ENCODE measurements around the gene PLEKHM3.
A peak's percentile ranks its signal among the peaks of the same experiment; 100 is the strongest.

The PLEKHM3 gene

DNA sequence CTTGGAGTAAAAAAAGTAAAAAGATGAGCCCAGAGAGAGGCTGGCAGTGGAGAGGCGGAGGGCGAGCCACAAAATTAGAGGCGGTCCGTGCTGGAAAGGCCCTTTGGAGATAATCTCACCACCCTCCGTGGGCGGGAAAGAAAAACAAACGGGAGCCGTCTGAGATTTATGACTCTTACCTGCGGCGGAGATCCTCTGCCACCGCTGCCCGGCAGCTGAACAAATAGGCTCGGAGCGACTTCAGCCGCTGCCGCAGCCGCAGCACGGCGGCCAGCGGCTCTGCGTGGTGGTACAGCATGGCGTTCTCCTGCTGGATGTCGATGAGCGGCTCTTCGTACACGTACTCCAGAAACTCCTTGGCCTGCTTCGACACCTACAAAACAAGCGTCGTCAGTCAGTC lies 94.6 kb downstream of the PLEKHM3 start:
- no peaks in the 10 kb centered on the region for H3K27me3 ChIP-seq (ENCODE audit: control insufficient read depth in 5 of 5, insufficient read depth in 4 of 5, low read length in 5 of 5)
- no peak overlapping the region for H3K27ac ChIP-seq (ENCODE audit: low read depth, low read length)
- H3K4me3 ChIP-seq (ENCODE audit: low read depth in 1 of 5, low read length in 5 of 5): no peak overlapping the region
- peaks cover 1 to 33% (median 22%) of the 10 kb centered on the region in 5 donors for H3K4me1 ChIP-seq (ENCODE audit: control insufficient read depth in 5 of 5, insufficient read depth in 5 of 5, low read length in 5 of 5)
- no peaks in the 10 kb centered on the region for H3K9me3 ChIP-seq (ENCODE audit: control insufficient read depth in 5 of 5, low read length in 5 of 5)
- no peak overlapping the region for H3K9ac ChIP-seq (ENCODE audit: low read length in 5 of 5)
- peaks cover 0 to 10% (median 5%) of the 10 kb centered on the region in 5 donors for H3K36me3 ChIP-seq (ENCODE audit: control insufficient read depth in 5 of 5, insufficient read depth in 5 of 5, low read length in 5 of 5)

DNA sequence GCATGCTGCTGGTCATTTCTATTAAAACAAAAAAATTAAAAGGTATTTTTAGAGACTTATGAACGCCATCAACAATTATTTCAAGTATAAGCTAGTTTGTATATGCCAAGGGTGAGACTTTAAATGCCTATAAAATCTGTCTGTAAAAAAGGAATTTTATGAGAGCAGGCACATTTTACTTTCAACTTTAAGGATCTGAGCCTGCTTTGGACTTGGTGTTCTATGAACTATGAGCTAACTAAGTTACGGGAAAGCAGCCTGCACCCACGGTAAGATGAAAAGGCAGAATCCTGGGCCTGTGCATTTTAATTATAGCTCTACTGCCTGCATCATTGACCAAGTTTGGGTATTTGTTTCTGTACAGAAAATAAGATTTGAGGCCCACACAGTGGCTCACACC lies 95.4 kb downstream of the PLEKHM3 start:
- Histone ChIP-seq H3K4me3 (ENCODE audit: low read depth in 1 of 5, low read length in 5 of 5) (no peak overlapping the region), H3K9ac (ENCODE audit: low read length in 5 of 5) (no peak overlapping the region), H3K36me3 (ENCODE audit: control insufficient read depth in 5 of 5, insufficient read depth in 5 of 5, low read length in 5 of 5) (peaks cover under 1 to 11% (median 5%) of the 10 kb centered on the region in 5 donors), H3K27ac (ENCODE audit: low read depth, low read length) (no peak overlapping the region), H3K9me3 (ENCODE audit: control insufficient read depth in 5 of 5, low read length in 5 of 5) (no peaks in the 10 kb centered on the region), H3K27me3 (ENCODE audit: control insufficient read depth in 5 of 5, insufficient read depth in 4 of 5, low read length in 5 of 5) (no peaks in the 10 kb centered on the region), H3K4me1 (ENCODE audit: control insufficient read depth in 5 of 5, insufficient read depth in 5 of 5, low read length in 5 of 5) (peaks cover 1 to 29% (median 19%) of the 10 kb centered on the region in 5 donors)

DNA sequence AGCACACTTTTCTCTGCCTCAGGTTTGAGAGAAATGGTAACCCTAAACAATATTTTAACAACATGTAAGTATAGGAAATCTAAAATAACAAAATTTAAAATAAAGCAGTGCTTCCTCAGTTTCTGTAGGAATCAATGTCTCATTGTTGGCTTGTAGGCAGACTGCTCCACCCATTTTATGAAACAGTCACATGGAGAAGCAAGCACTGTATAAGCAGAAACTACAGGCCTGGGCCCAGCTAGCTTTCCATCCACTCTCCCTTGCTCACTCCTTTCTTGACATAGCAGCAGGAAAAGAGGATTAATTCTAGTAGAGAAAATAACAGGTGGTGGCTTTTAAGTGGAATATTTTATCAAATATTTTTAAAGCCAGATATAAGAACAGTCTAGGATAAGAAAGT lies 97.2 kb downstream of the PLEKHM3 start:
- Histone ChIP-seq H3K4me3 (ENCODE audit: low read depth in 1 of 5, low read length in 5 of 5) (no peak overlapping the region), H3K36me3 (ENCODE audit: control insufficient read depth in 5 of 5, insufficient read depth in 5 of 5, low read length in 5 of 5) (peaks cover 3 to 15% (median 5%) of the 10 kb centered on the region in 5 donors), H3K9ac (ENCODE audit: low read length in 5 of 5) (no peak overlapping the region), H3K27ac (ENCODE audit: low read depth, low read length) (peak overlapping the region; percentile 44), H3K27me3 (ENCODE audit: control insufficient read depth in 5 of 5, insufficient read depth in 4 of 5, low read length in 5 of 5) (no peaks in the 10 kb centered on the region), H3K9me3 (ENCODE audit: control insufficient read depth in 5 of 5, low read length in 5 of 5) (no peaks in the 10 kb centered on the region), H3K4me1 (ENCODE audit: control insufficient read depth in 5 of 5, insufficient read depth in 5 of 5, low read length in 5 of 5) (peaks cover 1 to 17% (median 12%) of the 10 kb centered on the region in 5 donors)

DNA sequence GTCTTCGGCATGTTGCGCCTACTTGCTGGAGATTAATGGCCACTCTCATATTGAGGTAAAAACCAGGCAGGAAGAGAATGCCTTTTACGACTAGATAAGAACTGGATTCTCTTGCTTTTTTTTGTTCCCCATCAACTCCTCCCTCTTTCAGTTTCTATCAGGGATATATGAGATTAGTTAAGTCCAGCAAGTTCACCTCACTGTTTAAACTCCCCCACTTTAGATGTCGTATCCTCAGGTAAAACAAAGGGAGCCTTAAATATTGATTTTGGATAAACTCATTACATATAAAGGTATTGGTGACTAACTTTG lies 98.4 kb downstream of the PLEKHM3 start:
- Histone ChIP-seq H3K36me3 (ENCODE audit: control insufficient read depth in 5 of 5, insufficient read depth in 5 of 5, low read length in 5 of 5) (peaks cover 3 to 18% (median 8%) of the 10 kb centered on the region in 5 donors), H3K4me3 (ENCODE audit: low read depth in 1 of 5, low read length in 5 of 5) (no peak overlapping the region), H3K9me3 (ENCODE audit: control insufficient read depth in 5 of 5, low read length in 5 of 5) (no peaks in the 10 kb centered on the region), H3K4me1 (ENCODE audit: control insufficient read depth in 5 of 5, insufficient read depth in 5 of 5, low read length in 5 of 5) (peaks cover 1 to 17% (median 12%) of the 10 kb centered on the region in 5 donors), H3K27ac (ENCODE audit: low read depth, low read length) (no peak overlapping the region), H3K27me3 (ENCODE audit: control insufficient read depth in 5 of 5, insufficient read depth in 4 of 5, low read length in 5 of 5) (no peaks in the 10 kb centered on the region), H3K9ac (ENCODE audit: low read length in 5 of 5) (no peak overlapping the region)

DNA sequence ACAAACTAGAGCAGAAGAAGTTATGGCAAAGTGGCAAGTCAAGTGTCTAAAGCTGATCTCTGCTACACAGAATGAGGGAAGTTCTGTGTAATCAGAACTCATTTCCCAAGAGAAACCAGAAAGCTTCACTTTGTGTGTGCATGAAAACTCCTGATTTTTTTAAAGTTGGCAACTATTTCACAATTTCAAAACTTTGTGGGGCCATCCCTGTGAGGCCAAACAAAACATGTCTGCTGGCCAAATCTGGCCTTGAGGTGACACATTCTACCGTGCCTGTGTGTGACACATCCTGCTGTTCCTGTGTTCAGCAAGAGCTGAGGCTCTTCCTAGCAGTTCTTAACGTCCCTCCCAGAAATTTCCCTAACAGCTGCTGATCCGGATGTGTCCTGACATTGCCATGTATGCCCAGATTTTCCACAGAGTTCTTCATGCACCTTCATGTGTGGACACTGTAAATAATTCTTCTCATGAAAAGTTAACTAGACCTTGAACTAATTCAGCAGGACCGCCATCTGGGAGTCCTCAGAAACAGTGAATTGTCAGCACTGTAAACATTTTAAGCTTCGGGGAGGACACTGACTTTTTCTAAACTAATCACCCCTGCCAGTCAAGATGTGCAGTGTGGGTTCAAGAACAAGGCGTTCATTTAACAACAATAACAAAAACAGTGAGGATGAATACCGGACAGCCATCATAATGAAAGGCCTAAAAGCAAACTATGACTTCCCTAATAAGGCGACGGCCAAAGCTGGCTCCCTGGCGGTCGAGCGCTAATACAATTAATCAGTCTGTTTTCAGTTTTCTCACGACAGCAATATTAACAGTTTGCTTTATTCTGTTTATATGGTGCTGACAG lies 99.0 kb downstream of the PLEKHM3 start:
- H3K9me3 ChIP-seq (ENCODE audit: control insufficient read depth in 5 of 5, low read length in 5 of 5): no peaks in the 10 kb centered on the region
- peaks cover 3 to 18% (median 8%) of the 10 kb centered on the region in 5 donors for H3K36me3 ChIP-seq (ENCODE audit: control insufficient read depth in 5 of 5, insufficient read depth in 5 of 5, low read length in 5 of 5)
- no peak overlapping the region for H3K4me3 ChIP-seq (ENCODE audit: low read depth in 1 of 5, low read length in 5 of 5)
- H3K4me1 ChIP-seq (ENCODE audit: control insufficient read depth in 5 of 5, insufficient read depth in 5 of 5, low read length in 5 of 5): peaks cover 1 to 17% (median 12%) of the 10 kb centered on the region in 5 donors
- no peak overlapping the region for H3K9ac ChIP-seq (ENCODE audit: low read length in 5 of 5)
- H3K27me3 ChIP-seq (ENCODE audit: control insufficient read depth in 5 of 5, insufficient read depth in 4 of 5, low read length in 5 of 5): no peaks in the 10 kb centered on the region
- H3K27ac ChIP-seq (ENCODE audit: low read depth, low read length): peak overlapping the region; percentile 12

DNA sequence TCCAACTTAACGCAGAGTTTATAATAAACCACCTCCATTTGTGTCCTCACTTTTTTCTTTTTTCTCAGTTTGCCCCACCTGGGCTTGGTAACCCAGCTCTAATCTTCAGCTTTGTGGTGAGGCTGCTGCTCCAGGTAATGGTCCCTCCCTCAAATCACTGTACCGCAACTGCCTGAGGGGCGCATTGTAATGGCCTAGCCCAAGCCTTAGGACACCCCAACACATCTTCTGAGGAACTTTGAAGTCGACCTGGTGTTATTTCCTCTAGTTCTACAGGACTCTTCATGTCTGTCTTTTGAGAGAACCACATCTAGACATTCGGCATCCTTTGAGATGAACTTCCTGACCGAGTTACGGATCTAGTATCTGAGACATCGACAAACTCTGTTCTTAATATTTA lies 99.7 kb downstream of the PLEKHM3 start:
- Histone ChIP-seq H3K27ac (ENCODE audit: low read depth, low read length) (peak overlapping the region; percentile 12), H3K9ac (ENCODE audit: low read length in 5 of 5) (no peak overlapping the region)

DNA sequence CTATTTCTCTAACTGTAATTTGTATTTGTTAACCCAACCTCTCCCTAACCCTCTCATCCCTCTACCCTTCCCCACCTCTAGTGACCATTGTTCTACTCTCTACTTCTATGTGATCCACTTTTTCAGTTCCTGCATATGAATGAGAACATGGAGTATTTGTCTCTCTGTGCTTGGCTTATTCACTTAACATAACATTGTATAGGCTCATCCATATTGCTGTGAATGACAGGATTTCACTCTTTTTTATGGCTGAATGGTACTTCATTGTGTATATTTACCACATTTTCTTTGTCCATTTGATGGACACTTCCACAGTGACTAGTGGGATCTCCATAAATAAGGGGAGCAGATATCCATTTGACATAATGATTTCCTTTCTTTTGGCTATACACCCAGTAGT lies 103.7 kb downstream of the PLEKHM3 start:
- Histone ChIP-seq H3K9ac (ENCODE audit: low read length in 5 of 5) (no peak overlapping the region), H3K27ac (ENCODE audit: low read depth, low read length) (no peak overlapping the region), H3K27me3 (ENCODE audit: control insufficient read depth in 5 of 5, insufficient read depth in 4 of 5, low read length in 5 of 5) (no peaks in the 10 kb centered on the region), H3K4me3 (ENCODE audit: low read depth in 1 of 5, low read length in 5 of 5) (no peak overlapping the region), H3K9me3 (ENCODE audit: control insufficient read depth in 5 of 5, low read length in 5 of 5) (no peaks in the 10 kb centered on the region), H3K4me1 (ENCODE audit: control insufficient read depth in 5 of 5, insufficient read depth in 5 of 5, low read length in 5 of 5) (peaks cover 0 to 13% (median 11%) of the 10 kb centered on the region in 5 donors), H3K36me3 (ENCODE audit: control insufficient read depth in 5 of 5, insufficient read depth in 5 of 5, low read length in 5 of 5) (peaks cover 0 to 15% (median 8%) of the 10 kb centered on the region in 5 donors)

More for the DNA sequence above, 99.7 kb downstream of the PLEKHM3 start:
- Histone ChIP-seq H3K27me3 (ENCODE audit: control insufficient read depth in 5 of 5, insufficient read depth in 4 of 5, low read length in 5 of 5) (no peaks in the 10 kb centered on the region), H3K9me3 (ENCODE audit: control insufficient read depth in 5 of 5, low read length in 5 of 5) (no peaks in the 10 kb centered on the region), H3K36me3 (ENCODE audit: control insufficient read depth in 5 of 5, insufficient read depth in 5 of 5, low read length in 5 of 5) (peaks cover 3 to 15% (median 8%) of the 10 kb centered on the region in 5 donors), H3K4me1 (ENCODE audit: control insufficient read depth in 5 of 5, insufficient read depth in 5 of 5, low read length in 5 of 5) (peaks cover 1 to 17% (median 12%) of the 10 kb centered on the region in 5 donors), H3K4me3 (ENCODE audit: low read depth in 1 of 5, low read length in 5 of 5) (no peak overlapping the region)

DNA sequence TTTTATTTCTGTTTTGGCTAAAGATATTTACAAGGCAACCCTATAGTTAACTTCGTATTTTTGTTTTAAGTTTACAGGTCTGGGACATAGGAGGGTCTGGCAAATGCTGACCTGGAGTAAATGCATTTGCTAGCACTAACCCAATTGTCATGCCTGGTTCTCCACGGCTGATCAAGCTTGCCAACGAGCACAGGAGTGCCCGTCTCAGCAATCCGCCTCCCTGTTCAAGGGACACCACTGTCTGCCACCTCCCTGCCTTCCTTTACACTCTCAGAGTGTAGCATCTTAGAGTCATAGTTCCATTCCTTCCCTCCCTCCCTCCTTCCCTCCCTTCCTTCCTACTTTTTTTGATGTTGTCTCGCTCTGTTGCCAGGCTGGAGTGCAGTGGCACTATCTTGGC lies 104.6 kb downstream of the PLEKHM3 start:
- Histone ChIP-seq H3K27ac (ENCODE audit: low read depth, low read length) (no peak overlapping the region), H3K27me3 (ENCODE audit: control insufficient read depth in 5 of 5, insufficient read depth in 4 of 5, low read length in 5 of 5) (no peaks in the 10 kb centered on the region), H3K4me1 (ENCODE audit: control insufficient read depth in 5 of 5, insufficient read depth in 5 of 5, low read length in 5 of 5) (peaks cover 0 to 5% (median 4%) of the 10 kb centered on the region in 5 donors), H3K9ac (ENCODE audit: low read length in 5 of 5) (no peak overlapping the region), H3K36me3 (ENCODE audit: control insufficient read depth in 5 of 5, insufficient read depth in 5 of 5, low read length in 5 of 5) (peaks cover 0 to 15% (median 8%) of the 10 kb centered on the region in 5 donors), H3K4me3 (ENCODE audit: low read depth in 1 of 5, low read length in 5 of 5) (no peak overlapping the region), H3K9me3 (ENCODE audit: control insufficient read depth in 5 of 5, low read length in 5 of 5) (no peaks in the 10 kb centered on the region)

DNA sequence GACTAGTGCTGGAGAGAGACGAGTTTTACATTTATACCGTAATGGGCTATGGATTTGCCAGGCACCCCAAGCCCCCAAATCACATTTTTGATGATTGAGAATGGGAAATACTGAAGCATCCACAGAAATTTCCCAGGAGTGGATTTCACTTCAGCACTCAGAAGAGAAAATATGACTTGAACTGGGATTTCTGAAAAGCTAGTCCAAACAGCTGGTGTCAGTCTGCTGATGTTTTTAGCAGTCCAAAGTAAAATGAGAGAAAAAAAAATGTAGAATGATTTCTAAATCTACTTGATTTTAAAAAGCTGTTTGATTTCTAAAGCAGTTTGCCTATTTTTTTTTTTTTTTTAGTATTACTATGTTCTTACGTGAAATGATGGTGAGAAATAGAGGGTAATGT lies 105.0 kb downstream of the PLEKHM3 start:
- Histone ChIP-seq H3K9ac (ENCODE audit: low read length in 5 of 5) (no peak overlapping the region), H3K27ac (ENCODE audit: low read depth, low read length) (no peak overlapping the region), H3K9me3 (ENCODE audit: control insufficient read depth in 5 of 5, low read length in 5 of 5) (no peaks in the 10 kb centered on the region), H3K4me1 (ENCODE audit: control insufficient read depth in 5 of 5, insufficient read depth in 5 of 5, low read length in 5 of 5) (peaks cover 0 to under 1% (median under 1%) of the 10 kb centered on the region in 5 donors), H3K27me3 (ENCODE audit: control insufficient read depth in 5 of 5, insufficient read depth in 4 of 5, low read length in 5 of 5) (no peaks in the 10 kb centered on the region), H3K4me3 (ENCODE audit: low read depth in 1 of 5, low read length in 5 of 5) (no peak overlapping the region), H3K36me3 (ENCODE audit: control insufficient read depth in 5 of 5, insufficient read depth in 5 of 5, low read length in 5 of 5) (peaks cover 0 to 14% (median 8%) of the 10 kb centered on the region in 5 donors)

DNA sequence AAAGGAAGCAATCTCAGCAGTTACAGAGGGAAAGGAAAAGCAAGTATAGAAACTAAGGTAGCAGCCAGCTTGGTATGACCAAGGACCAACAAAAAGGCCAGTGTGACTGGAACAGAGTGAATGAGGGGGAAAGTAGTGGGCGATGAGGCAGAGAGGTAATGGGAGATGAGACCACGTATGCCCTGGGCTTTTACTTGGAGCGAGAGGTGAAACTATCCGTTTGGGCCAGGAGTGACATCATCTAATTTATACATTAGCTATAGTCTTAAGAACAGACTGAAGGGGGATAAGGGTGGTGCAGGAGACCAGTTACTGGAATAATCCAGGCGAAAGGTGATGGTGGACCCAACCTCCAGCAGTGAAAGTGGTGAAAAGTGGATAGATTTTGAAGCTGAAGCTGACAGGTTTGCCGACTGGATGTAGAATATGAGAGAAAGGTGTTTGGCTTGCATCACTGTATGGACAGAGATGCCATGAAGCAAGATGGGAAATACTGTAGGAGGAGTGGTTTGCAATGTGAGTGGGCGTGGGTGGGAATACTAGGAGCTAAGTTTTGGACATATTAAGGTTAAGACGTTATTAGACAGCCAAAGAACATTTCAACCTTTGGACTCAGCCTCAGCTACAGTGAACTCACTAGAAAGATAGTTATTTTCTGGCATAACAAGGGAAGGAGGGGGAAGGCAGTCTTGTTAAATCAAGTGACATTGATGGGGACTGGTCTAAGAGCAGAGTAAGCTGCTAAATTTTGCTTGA lies 106.0 kb downstream of the PLEKHM3 start:
- H3K9ac ChIP-seq (ENCODE audit: low read length in 5 of 5): no peak overlapping the region

More for the DNA sequence above, 106.0 kb downstream of the PLEKHM3 start:
- Histone ChIP-seq H3K4me1 (ENCODE audit: control insufficient read depth in 5 of 5, insufficient read depth in 5 of 5, low read length in 5 of 5) (no peaks in the 10 kb centered on the region), H3K4me3 (ENCODE audit: low read depth in 1 of 5, low read length in 5 of 5) (no peak overlapping the region), H3K36me3 (ENCODE audit: control insufficient read depth in 5 of 5, insufficient read depth in 5 of 5, low read length in 5 of 5) (peaks cover 0 to 8% (median 4%) of the 10 kb centered on the region in 5 donors), H3K27ac (ENCODE audit: low read depth, low read length) (no peak overlapping the region), H3K27me3 (ENCODE audit: control insufficient read depth in 5 of 5, insufficient read depth in 4 of 5, low read length in 5 of 5) (no peaks in the 10 kb centered on the region), H3K9me3 (ENCODE audit: control insufficient read depth in 5 of 5, low read length in 5 of 5) (no peaks in the 10 kb centered on the region)

All from subcutaneous abdominal adipose tissue (tissue), 5 donors.